ENCODE measurements around the gene KRTAP2-3.
"Not testable (repeated sequence)": the region's sequence is repeated elsewhere in the genome, so short reads cannot be mapped to it uniquely, and the experiment has no call there.

KRTAP2-3 gene

GRCh38 chr17:41098481-41098880 lies 38.6 kb upstream of the KRTAP2-3 start:
- Histone ChIP-seq H3K4me2 (ENCODE audit: low read length, poor library complexity, severe bottlenecking) (no peak overlapping the region), H3K4me1 (ENCODE audit: control insufficient read depth, insufficient read depth, low read depth, low read length) (peaks cover 13% of the 10 kb centered on the region), H2BK12ac (ENCODE audit: low read length in 2 of 2) (no peak overlapping the region), H3K9me3 (ENCODE audit: control insufficient read depth, low read length) (no peaks in the 10 kb centered on the region), H3K14ac (ENCODE audit: low read length in 2 of 2) (no peak overlapping the region), H3K36me3 (ENCODE audit: control insufficient read depth in 1 of 2, insufficient read depth in 2 of 2, low read depth in 1 of 2, low read length in 2 of 2) (no peaks in the 10 kb centered on the region), H2AK5ac (ENCODE audit: low read length, severe bottlenecking) (no peak overlapping the region), H3K27me3 (ENCODE audit: control insufficient read depth in 1 of 2, insufficient read depth in 1 of 2, low read length in 2 of 2) (no peaks in the 10 kb centered on the region), H3K4ac (ENCODE audit: low read depth in 1 of 2, low read length in 2 of 2) (no peak overlapping the region), H3K18ac (ENCODE audit: low read depth in 1 of 2, low read length in 2 of 2) (no peak overlapping the region), H2BK120ac (ENCODE audit: low read depth, low read length) (no peak overlapping the region), H4K91ac (ENCODE audit: low read length) (no peak overlapping the region), H2BK5ac (ENCODE audit: low read depth, low read length, poor library complexity, severe bottlenecking) (no peak overlapping the region), H2AFZ (ENCODE audit: low read depth, low read length) (no peak overlapping the region), H3K27ac (ENCODE audit: low read length, poor library complexity, severe bottlenecking) (peak overlapping the region; percentile 66), H2BK15ac (ENCODE audit: low read depth, poor library complexity, severe bottlenecking) (no peak overlapping the region), H4K8ac (ENCODE audit: low read length) (no peak overlapping the region), H3K23ac (ENCODE audit: low read length in 2 of 2) (no peak overlapping the region), H3K79me1 (replicated peaks; ENCODE audit: low read length, poor library complexity, severe bottlenecking) (no peaks in the 10 kb centered on the region), H3K4me3 (ENCODE audit: insufficient read depth in 1 of 2, low read depth in 1 of 2, low read length in 2 of 2) (no peak overlapping the region), H3K9ac (ENCODE audit: low read length) (no peak overlapping the region)
- DNase-seq, result no peak
- WGBS, result 66% methylated on average over 5 of the region's 6 CpGs

GRCh38 chr17:41098042-41098441 lies 38.1 kb upstream of the KRTAP2-3 start, which contains the start of gene KRTAP4-8:
Gene KRTAP4-8 (minus strand): TSS chr17:41098142. CDS start chr17:41098084, 58 bp downstream.
- H2BK15ac ChIP-seq (ENCODE audit: low read depth, poor library complexity, severe bottlenecking), result no peak within 1 kb of the TSS

DNA sequence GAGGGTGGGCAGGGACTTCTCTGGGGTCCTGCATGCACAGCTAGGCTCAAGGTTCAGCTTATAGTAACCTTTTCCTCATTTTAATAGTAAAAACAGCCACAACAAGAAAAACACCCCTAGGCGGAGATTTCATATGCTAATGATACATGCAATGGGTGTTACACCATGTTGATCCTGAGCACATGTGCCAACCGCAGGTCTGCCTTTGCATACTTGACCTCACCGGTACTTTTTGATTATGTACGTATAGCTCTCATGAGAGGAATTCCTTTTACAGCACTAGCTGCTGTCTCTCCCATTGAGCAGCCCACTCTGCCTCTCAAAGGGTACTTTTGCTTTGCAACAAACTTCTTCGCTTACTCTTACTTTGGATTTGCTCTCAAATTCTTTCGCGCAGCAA lies 36.1 kb upstream of the KRTAP2-3 start:
- Histone ChIP-seq H3K27me3 (ENCODE audit: control insufficient read depth in 1 of 2, insufficient read depth in 1 of 2, low read length in 2 of 2) (no peaks in the 10 kb centered on the region), H4K8ac (ENCODE audit: low read length) (no peak overlapping the region), H4K91ac (ENCODE audit: low read length) (no peak overlapping the region), H3K79me1 (replicated peaks; ENCODE audit: low read length, poor library complexity, severe bottlenecking) (no peaks in the 10 kb centered on the region), H2AFZ (ENCODE audit: low read depth, low read length) (no peak overlapping the region), H3K9me3 (ENCODE audit: control insufficient read depth, low read length) (no peaks in the 10 kb centered on the region), H2BK15ac (ENCODE audit: low read depth, poor library complexity, severe bottlenecking) (no peak overlapping the region), H3K18ac (ENCODE audit: low read depth in 1 of 2, low read length in 2 of 2) (no peak overlapping the region), H3K14ac (ENCODE audit: low read length in 2 of 2) (no peak overlapping the region), H3K4me3 (ENCODE audit: insufficient read depth in 1 of 2, low read depth in 1 of 2, low read length in 2 of 2) (no peak overlapping the region), H3K4me1 (ENCODE audit: control insufficient read depth, insufficient read depth, low read depth, low read length) (peaks cover 9% of the 10 kb centered on the region), H3K23ac (ENCODE audit: low read length in 2 of 2) (no peak overlapping the region), H2BK5ac (ENCODE audit: low read depth, low read length, poor library complexity, severe bottlenecking) (no peak overlapping the region), H2BK120ac (ENCODE audit: low read depth, low read length) (no peak overlapping the region), H3K27ac (ENCODE audit: low read length, poor library complexity, severe bottlenecking) (no peak overlapping the region), H2BK12ac (ENCODE audit: low read length in 2 of 2) (no peak overlapping the region), H2AK5ac (ENCODE audit: low read length, severe bottlenecking) (no peak overlapping the region), H3K9ac (ENCODE audit: low read length) (no peak overlapping the region), H3K4me2 (ENCODE audit: low read length, poor library complexity, severe bottlenecking) (no peak overlapping the region), H3K4ac (ENCODE audit: low read depth in 1 of 2, low read length in 2 of 2) (no peak overlapping the region), H3K36me3 (ENCODE audit: control insufficient read depth in 1 of 2, insufficient read depth in 2 of 2, low read depth in 1 of 2, low read length in 2 of 2) (no peaks in the 10 kb centered on the region)
- 99% methylated on average over 7 of the region's 7 CpGs for WGBS
- no peak for DNase-seq

More at GRCh38 chr17:41098042-41098441, 38.1 kb upstream of the KRTAP2-3 start, which contains the start of gene KRTAP4-8:
- H3K4me1 ChIP-seq (ENCODE audit: control insufficient read depth, insufficient read depth, low read depth, low read length), result peaks cover 13% of the 10 kb centered on the region
- H2BK5ac ChIP-seq (ENCODE audit: low read depth, low read length, poor library complexity, severe bottlenecking), result peak within 1 kb of the TSS; percentile 62
- no peak within 1 kb of the TSS for H3K23ac ChIP-seq (ENCODE audit: low read length in 2 of 2)
- H2AK5ac ChIP-seq (ENCODE audit: low read length, severe bottlenecking), result peak within 1 kb of the TSS; percentile 65
- no peak within 1 kb of the TSS for H3K4me2 ChIP-seq (ENCODE audit: low read length, poor library complexity, severe bottlenecking)
- WGBS, result 100% methylated on average over 1 of the region's 4 CpGs
- peak within 1 kb of the TSS; percentile 66 for H3K27ac ChIP-seq (ENCODE audit: low read length, poor library complexity, severe bottlenecking)
- H3K9ac ChIP-seq (ENCODE audit: low read length), result no peak within 1 kb of the TSS
- no peaks in the 10 kb centered on the region for H3K79me1 ChIP-seq (replicated peaks; ENCODE audit: low read length, poor library complexity, severe bottlenecking)
- no peak within 1 kb of the TSS for H4K8ac ChIP-seq (ENCODE audit: low read length)
- H3K4ac ChIP-seq (ENCODE audit: low read depth in 1 of 2, low read length in 2 of 2), result no peak within 1 kb of the TSS
- no peaks in the 10 kb centered on the region for H3K27me3 ChIP-seq (ENCODE audit: control insufficient read depth in 1 of 2, insufficient read depth in 1 of 2, low read length in 2 of 2)
- no peak within 1 kb of the TSS for H4K91ac ChIP-seq (ENCODE audit: low read length)
- no peaks in the 10 kb centered on the region for H3K9me3 ChIP-seq (ENCODE audit: control insufficient read depth, low read length)
- no peak within 1 kb of the TSS for H2BK12ac ChIP-seq (ENCODE audit: low read length in 2 of 2)
- no peaks in the 10 kb centered on the region for H3K36me3 ChIP-seq (ENCODE audit: control insufficient read depth in 1 of 2, insufficient read depth in 2 of 2, low read depth in 1 of 2, low read length in 2 of 2)
- no peak within 1 kb of the TSS for H3K4me3 ChIP-seq (ENCODE audit: insufficient read depth in 1 of 2, low read depth in 1 of 2, low read length in 2 of 2)
- H3K18ac ChIP-seq (ENCODE audit: low read depth in 1 of 2, low read length in 2 of 2), result no peak within 1 kb of the TSS
- no peak within 1 kb of the TSS for H2BK120ac ChIP-seq (ENCODE audit: low read depth, low read length)
- H3K14ac ChIP-seq (ENCODE audit: low read length in 2 of 2), result no peak within 1 kb of the TSS
- DNase-seq, result no peak
- H2AFZ ChIP-seq (ENCODE audit: low read depth, low read length), result no peak within 1 kb of the TSS

- not testable (repeated sequence) for H3K18ac ChIP-seq (ENCODE audit: low read depth in 1 of 2, low read length in 2 of 2); H2AK5ac ChIP-seq (ENCODE audit: low read length, severe bottlenecking); H2AFZ ChIP-seq (ENCODE audit: low read depth, low read length); H3K27me3 ChIP-seq (ENCODE audit: control insufficient read depth in 1 of 2, insufficient read depth in 1 of 2, low read length in 2 of 2); H3K27ac ChIP-seq (ENCODE audit: low read length, poor library complexity, severe bottlenecking); DNase-seq; H3K4me3 ChIP-seq (ENCODE audit: insufficient read depth in 1 of 2, low read depth in 1 of 2, low read length in 2 of 2); H3K4me1 ChIP-seq (ENCODE audit: control insufficient read depth, insufficient read depth, low read depth, low read length); H3K4ac ChIP-seq (ENCODE audit: low read depth in 1 of 2, low read length in 2 of 2); H3K14ac ChIP-seq (ENCODE audit: low read length in 2 of 2); H4K8ac ChIP-seq (ENCODE audit: low read length); H2BK15ac ChIP-seq (ENCODE audit: low read depth, poor library complexity, severe bottlenecking); H3K23ac ChIP-seq (ENCODE audit: low read length in 2 of 2); H2BK120ac ChIP-seq (ENCODE audit: low read depth, low read length); H3K9ac ChIP-seq (ENCODE audit: low read length); H3K4me2 ChIP-seq (ENCODE audit: low read length, poor library complexity, severe bottlenecking); H2BK5ac ChIP-seq (ENCODE audit: low read depth, low read length, poor library complexity, severe bottlenecking); H2BK12ac ChIP-seq (ENCODE audit: low read length in 2 of 2); H4K91ac ChIP-seq (ENCODE audit: low read length); H3K9me3 ChIP-seq (ENCODE audit: control insufficient read depth, low read length); H3K79me1 ChIP-seq (replicated peaks; ENCODE audit: low read length, poor library complexity, severe bottlenecking); H3K36me3 ChIP-seq (ENCODE audit: control insufficient read depth in 1 of 2, insufficient read depth in 2 of 2, low read depth in 1 of 2, low read length in 2 of 2)
- WGBS, result no CpG with 5 or more reads among the region's 4 CpGs
Measured at GRCh38 chr17:41088760-41089352, 28.9 kb upstream of the KRTAP2-3 start.

Measured in mesenchymal stem cell (in vitro differentiated cells and primary cell).